ENCODE data around the gene ADAMTSL5.

ADAMTSL5 gene

DNA sequence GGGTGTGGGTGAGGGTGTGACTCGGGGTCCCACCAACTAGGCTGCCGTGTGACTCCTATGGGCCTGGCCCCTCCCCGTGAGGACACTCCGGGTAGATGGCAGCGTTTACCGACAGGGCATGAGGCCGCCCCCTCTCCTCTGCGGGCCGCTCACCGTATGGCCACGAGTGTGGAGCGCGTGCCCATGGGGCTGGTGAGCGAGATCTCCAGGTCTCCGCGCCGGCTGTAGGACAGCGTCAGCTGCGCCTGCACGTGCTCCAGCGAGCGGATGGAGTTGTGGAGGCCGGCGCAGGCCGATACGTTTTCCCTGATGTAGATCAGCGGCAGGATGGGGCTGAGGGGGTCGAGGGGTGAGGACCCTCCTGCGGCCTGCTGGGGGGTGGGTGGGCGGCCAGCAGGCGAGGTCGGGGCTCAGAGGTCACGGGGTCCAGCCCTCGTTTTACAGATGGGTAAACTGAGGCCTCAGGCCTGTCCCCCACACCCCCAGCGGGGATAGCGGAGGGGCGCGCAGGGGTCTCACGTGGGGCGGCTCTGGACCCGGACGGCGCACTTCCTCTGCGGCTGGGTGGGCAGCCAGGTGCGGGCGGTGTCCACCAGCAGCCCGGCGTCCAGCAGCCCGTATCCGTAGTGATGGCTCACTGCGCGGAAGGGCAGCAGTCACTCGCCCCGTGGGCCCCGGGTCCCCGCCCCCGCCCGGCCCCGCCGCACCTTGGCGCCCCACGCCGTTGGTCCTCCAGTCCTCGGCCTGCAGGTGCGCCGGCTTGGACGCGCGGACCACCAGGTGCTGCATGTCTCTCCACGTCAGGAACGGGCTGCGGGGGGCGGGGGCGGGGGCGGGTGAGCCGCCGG is 29.5 kb downstream of the ADAMTSL5 start:
- Histone ChIP-seq H3K79me2 (ENCODE audit: insufficient read depth, low read length) (peaks cover 4% of the 10 kb centered on the region), H4K20me1 (ENCODE audit: low read depth, low read length) (no peaks in the 10 kb centered on the region), H3K9me3 (ENCODE audit: insufficient read depth, low read length) (no peaks in the 10 kb centered on the region), H3F3A (ENCODE audit: insufficient read depth) (peaks cover 7% of the 10 kb centered on the region; the same call in 1 of the 2 replicates), H3K4me2 (ENCODE audit: low read depth, low read length, poor library complexity, severe bottlenecking) (no peak overlapping the region), H3K36me3 (ENCODE audit: low read length) (no peaks in the 10 kb centered on the region), H3K9me2 (replicated peaks; ENCODE audit: insufficient read depth, low read length) (no peaks in the 10 kb centered on the region), H3K4me3 (ENCODE audit: insufficient read depth, low read length, poor library complexity, severe bottlenecking) (no peak overlapping the region), H3K9ac (ENCODE audit: low read length) (no peak overlapping the region), H2AFZ (ENCODE audit: low read depth, low read length, severe bottlenecking) (no peak overlapping the region), H3K27ac (ENCODE audit: low read depth, low read length) (no peak overlapping the region), H3K27me3 (ENCODE audit: low read length) (no peaks in the 10 kb centered on the region)
- TF ChIP-seq CTCF (IDR thresholded peaks at IDR 0.05; ENCODE audit: insufficient read depth, low read length, poor library complexity, severe bottlenecking) (no peak), EZH2phosphoT487 (conservative IDR thresholded peaks at IDR 0.05; ENCODE audit: low read length) (no peak)

DNA sequence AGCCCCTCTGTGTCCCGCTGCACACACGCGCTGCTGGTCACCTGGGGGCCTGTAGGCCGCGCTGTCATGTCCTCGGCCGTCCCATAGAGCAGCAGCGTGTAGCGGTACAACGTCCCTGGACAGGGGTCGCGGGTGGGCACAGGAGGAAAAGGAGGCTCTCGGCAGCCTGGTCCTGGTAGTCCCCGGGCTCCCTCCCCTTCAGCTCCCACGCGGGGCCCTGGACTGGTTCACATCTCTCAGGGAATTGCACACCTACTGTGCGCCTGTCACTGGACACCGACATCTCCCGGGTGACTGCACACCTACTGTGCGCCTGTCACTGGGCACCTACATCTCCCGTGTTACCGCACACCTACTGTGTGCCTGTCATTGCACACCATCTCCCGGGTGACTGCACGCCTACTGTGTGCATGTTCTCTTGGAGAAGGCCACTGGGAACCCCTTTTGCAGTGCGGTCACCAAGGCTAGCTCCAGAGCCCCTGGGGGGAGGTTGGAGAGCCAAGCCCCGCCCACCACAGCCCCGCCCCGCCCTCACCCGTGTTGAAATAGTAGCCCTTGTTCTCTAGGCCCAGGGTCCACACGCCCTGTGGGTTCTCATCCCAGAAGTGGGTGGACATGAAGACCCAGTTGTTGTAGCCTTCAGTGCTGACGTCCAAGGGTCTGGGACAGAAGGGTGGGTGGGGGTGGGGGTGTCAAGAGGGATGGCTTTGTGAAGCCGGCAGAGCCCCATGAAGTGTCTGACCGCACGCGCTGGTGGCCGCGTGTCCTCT is 30.3 kb downstream of the ADAMTSL5 start:
- Histone ChIP-seq H3K27ac (ENCODE audit: low read depth, low read length) (no peak overlapping the region), H3K4me3 (ENCODE audit: insufficient read depth, low read length, poor library complexity, severe bottlenecking) (no peak overlapping the region), H3K9me3 (ENCODE audit: insufficient read depth, low read length) (no peaks in the 10 kb centered on the region), H3K36me3 (ENCODE audit: low read length) (no peaks in the 10 kb centered on the region), H3K4me2 (ENCODE audit: low read depth, low read length, poor library complexity, severe bottlenecking) (no peak overlapping the region), H2AFZ (ENCODE audit: low read depth, low read length, severe bottlenecking) (no peak overlapping the region), H3K9ac (ENCODE audit: low read length) (no peak overlapping the region), H4K20me1 (ENCODE audit: low read depth, low read length) (no peaks in the 10 kb centered on the region), H3K27me3 (ENCODE audit: low read length) (no peaks in the 10 kb centered on the region), H3F3A (ENCODE audit: insufficient read depth) (peaks cover 7% of the 10 kb centered on the region; the same call in 1 of the 2 replicates), H3K9me2 (replicated peaks; ENCODE audit: insufficient read depth, low read length) (no peaks in the 10 kb centered on the region), H3K79me2 (ENCODE audit: insufficient read depth, low read length) (peaks cover 10% of the 10 kb centered on the region)
- TF ChIP-seq CTCF (IDR thresholded peaks at IDR 0.05; ENCODE audit: insufficient read depth, low read length, poor library complexity, severe bottlenecking) (no peak), EZH2phosphoT487 (conservative IDR thresholded peaks at IDR 0.05; ENCODE audit: low read length) (no peak)

GRCh38 chr19:1481893-1482360 is 30.9 kb downstream of the ADAMTSL5 start:
- no peaks in the 10 kb centered on the region for H3K36me3 ChIP-seq (ENCODE audit: low read length)
- H4K20me1 ChIP-seq (ENCODE audit: low read depth, low read length) = no peaks in the 10 kb centered on the region

More at GRCh38 chr19:1481893-1482360, 30.9 kb downstream of the ADAMTSL5 start:
- TF ChIP-seq EZH2phosphoT487 (conservative IDR thresholded peaks at IDR 0.05; ENCODE audit: low read length) (no peak), CTCF (IDR thresholded peaks at IDR 0.05; ENCODE audit: insufficient read depth, low read length, poor library complexity, severe bottlenecking) (no peak)
- H3F3A ChIP-seq (ENCODE audit: insufficient read depth) = peaks cover 7% of the 10 kb centered on the region; the same call in 1 of the 2 replicates
- H3K27me3 ChIP-seq (ENCODE audit: low read length) = no peaks in the 10 kb centered on the region
- H3K9me3 ChIP-seq (ENCODE audit: insufficient read depth, low read length) = no peaks in the 10 kb centered on the region
- no peak overlapping the region for H3K9ac ChIP-seq (ENCODE audit: low read length)
- H3K4me2 ChIP-seq (ENCODE audit: low read depth, low read length, poor library complexity, severe bottlenecking) = no peak overlapping the region
- peaks cover 15% of the 10 kb centered on the region for H3K79me2 ChIP-seq (ENCODE audit: insufficient read depth, low read length)
- H3K9me2 ChIP-seq (replicated peaks; ENCODE audit: insufficient read depth, low read length) = no peaks in the 10 kb centered on the region
- H3K4me3 ChIP-seq (ENCODE audit: insufficient read depth, low read length, poor library complexity, severe bottlenecking) = no peak overlapping the region
- no peak overlapping the region for H2AFZ ChIP-seq (ENCODE audit: low read depth, low read length, severe bottlenecking)
- no peak overlapping the region for H3K27ac ChIP-seq (ENCODE audit: low read depth, low read length)

Data from SU-DHL-6 (cell line).